ENCODE data around the gene TANC1.
A peak's percentile ranks its signal among the peaks of the same experiment; 100 is the strongest.

Gene TANC1

GRCh38 chr2:159109517-159109916 lies 141.1 kb downstream of the TANC1 start:
- no peaks in the 10 kb centered on the region for H3K36me3 Mint-ChIP-seq
- H3K4me3 Mint-ChIP-seq = no peak overlapping the region
- no peaks in the 10 kb centered on the region for H3K27me3 Mint-ChIP-seq
- no peak overlapping the region for H3K27ac Mint-ChIP-seq
- H3K4me1 Mint-ChIP-seq = no peaks in the 10 kb centered on the region
- H3K9me3 Mint-ChIP-seq = no peaks in the 10 kb centered on the region

DNA sequence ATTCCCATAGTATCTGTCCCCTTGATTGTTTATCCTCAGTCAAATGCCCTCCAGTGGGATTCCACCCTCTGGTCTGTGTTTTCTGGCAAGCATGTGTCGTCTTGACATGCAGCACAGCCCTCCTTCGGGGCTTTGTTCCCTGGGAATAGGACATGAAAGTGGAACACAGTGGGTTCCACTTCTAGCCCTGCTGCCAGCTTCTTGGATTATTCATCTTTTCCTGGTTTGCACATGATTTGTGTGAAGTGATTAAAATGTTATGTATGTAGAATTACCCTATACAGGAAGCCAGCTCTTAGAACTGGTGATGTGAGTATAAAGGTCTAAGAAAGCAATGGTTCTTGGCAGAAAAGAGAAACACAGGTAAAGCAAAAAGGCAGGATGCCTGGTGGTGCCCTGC lies 142.3 kb downstream of the TANC1 start:
- H3K36me3 Mint-ChIP-seq = no peaks in the 10 kb centered on the region
- no peak overlapping the region for H3K27ac Mint-ChIP-seq
- H3K9me3 Mint-ChIP-seq = no peaks in the 10 kb centered on the region

DNA sequence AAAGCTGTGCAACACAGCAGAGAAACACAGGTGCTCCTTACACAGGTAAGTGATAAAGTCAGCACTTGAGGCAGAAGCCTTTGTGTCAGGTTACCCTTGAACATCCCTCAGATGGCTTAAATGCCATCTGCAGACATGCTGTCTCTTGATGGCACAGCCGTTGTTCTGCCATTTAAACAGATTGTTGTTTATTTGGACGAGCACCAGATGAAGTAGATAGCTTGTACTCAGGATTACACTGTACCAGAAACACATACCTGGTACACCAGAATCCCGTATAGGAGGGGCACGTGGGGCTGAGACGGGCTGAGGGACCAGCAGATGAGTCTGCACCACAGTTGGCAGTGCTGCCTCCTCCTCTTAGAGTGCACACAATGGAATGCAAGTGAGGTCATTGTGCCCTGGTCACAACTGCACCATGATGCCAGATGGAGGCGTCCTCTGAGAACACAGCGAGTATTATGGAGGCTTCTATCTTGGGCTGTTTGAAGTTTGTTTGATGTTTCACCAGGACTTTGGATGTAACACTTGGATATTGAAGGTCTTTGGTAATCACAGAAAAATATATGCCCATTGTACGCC lies 143.0 kb downstream of the TANC1 start:
- Mint-ChIP-seq H3K9me3 (no peaks in the 10 kb centered on the region), H3K4me1 (no peaks in the 10 kb centered on the region), H3K27ac (no peak overlapping the region), H3K27me3 (no peaks in the 10 kb centered on the region), H3K4me3 (no peak overlapping the region), H3K36me3 (no peaks in the 10 kb centered on the region)

More for the DNA sequence above, 142.3 kb downstream of the TANC1 start:
- H3K27me3 Mint-ChIP-seq = no peaks in the 10 kb centered on the region
- no peaks in the 10 kb centered on the region for H3K4me1 Mint-ChIP-seq
- H3K4me3 Mint-ChIP-seq = no peak overlapping the region

- peaks cover 4% of the 10 kb centered on the region for H3K4me1 Mint-ChIP-seq
- no peak overlapping the region for H3K4me3 Mint-ChIP-seq
- no peaks in the 10 kb centered on the region for H3K36me3 Mint-ChIP-seq
- H3K27ac Mint-ChIP-seq = no peak overlapping the region
- no peaks in the 10 kb centered on the region for H3K9me3 Mint-ChIP-seq
- no peaks in the 10 kb centered on the region for H3K27me3 Mint-ChIP-seq
Measured at GRCh38 chr2:159114835-159115234, 146.4 kb downstream of the TANC1 start.

DNA sequence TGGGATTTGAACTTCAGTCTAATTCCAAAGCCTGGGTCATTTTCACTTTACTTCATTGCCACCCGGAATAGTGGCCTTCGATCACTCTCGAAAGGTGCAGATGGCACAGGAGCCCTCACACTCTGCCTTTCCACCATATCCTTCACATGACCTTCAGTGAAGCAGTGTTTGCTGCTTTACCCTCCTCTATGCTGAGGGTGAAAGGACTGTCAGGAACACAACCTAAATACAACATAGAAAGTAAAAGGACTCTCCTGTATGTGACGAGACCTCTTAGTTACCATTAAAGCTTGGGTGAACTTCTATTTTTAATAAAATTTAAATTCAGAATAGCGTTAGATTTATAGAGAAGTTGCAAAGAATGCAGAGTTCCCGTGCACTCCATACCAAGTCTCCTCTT lies 148.5 kb downstream of the TANC1 start:
- Mint-ChIP-seq H3K36me3 (no peaks in the 10 kb centered on the region), H3K27me3 (no peaks in the 10 kb centered on the region), H3K4me3 (no peak overlapping the region), H3K27ac (no peak overlapping the region), H3K4me1 (peaks cover 4% of the 10 kb centered on the region), H3K9me3 (no peaks in the 10 kb centered on the region)

DNA sequence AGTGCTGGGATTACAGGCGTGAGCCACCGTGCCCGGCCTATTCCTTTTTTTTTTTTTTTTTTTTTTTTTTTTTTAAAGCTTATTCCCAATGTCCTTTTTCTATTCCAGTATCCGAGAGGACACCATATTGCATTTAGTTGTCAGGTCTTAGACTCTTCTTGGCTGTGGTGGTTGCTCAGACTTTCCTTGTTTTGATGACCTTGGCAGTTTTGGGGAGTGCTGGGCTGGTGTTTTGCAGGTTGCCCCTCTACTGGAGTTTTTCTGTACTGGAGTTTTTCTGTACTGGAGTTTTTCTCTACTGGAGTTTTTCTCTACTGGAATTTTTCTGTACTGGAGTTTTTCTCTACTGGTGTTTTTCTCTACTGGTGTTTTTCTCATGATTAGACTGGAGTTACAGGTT lies 149.2 kb downstream of the TANC1 start:
- H3K27ac Mint-ChIP-seq = no peak overlapping the region
- H3K4me3 Mint-ChIP-seq = no peak overlapping the region
- H3K9me3 Mint-ChIP-seq = no peaks in the 10 kb centered on the region
- no peaks in the 10 kb centered on the region for H3K36me3 Mint-ChIP-seq
- no peaks in the 10 kb centered on the region for H3K27me3 Mint-ChIP-seq
- H3K4me1 Mint-ChIP-seq = peaks cover 4% of the 10 kb centered on the region

DNA sequence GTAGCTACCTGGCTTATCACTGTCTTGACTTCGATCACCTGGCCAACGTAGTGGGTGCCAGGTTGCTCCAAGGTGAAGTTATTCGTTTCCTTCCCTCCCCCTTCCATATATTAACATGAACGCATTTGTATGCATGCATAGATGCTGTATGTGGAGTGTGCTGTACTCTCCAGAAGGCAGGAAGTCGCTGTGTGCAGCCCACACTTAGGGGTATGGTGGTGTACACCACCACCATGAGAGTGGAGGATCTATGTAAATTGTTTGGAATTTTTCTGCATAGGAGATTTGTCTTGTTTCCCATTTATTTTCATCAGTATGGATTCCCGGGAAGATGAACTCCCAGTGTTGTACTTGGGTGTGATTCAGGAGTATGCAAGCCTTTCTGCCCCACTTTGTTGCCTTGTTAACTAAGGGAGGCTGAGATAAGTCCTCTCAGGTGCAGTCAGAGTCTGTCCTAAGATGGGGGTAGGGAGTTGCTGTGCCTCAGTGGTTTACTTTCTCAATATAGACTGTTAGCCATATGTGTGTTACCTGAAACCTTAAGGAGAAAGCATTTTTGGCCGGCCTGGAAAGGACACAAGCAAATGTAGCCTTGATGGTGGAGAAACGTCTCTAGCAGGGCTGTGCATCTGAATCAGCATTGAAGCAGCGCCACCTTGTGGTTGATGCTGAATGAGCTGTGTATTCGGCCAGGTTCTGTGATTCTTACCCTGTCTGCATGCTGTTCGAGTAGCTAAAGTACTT lies 149.8 kb downstream of the TANC1 start:
- Mint-ChIP-seq H3K4me3 (no peak overlapping the region), H3K27me3 (no peaks in the 10 kb centered on the region), H3K9me3 (no peaks in the 10 kb centered on the region)

DNA sequence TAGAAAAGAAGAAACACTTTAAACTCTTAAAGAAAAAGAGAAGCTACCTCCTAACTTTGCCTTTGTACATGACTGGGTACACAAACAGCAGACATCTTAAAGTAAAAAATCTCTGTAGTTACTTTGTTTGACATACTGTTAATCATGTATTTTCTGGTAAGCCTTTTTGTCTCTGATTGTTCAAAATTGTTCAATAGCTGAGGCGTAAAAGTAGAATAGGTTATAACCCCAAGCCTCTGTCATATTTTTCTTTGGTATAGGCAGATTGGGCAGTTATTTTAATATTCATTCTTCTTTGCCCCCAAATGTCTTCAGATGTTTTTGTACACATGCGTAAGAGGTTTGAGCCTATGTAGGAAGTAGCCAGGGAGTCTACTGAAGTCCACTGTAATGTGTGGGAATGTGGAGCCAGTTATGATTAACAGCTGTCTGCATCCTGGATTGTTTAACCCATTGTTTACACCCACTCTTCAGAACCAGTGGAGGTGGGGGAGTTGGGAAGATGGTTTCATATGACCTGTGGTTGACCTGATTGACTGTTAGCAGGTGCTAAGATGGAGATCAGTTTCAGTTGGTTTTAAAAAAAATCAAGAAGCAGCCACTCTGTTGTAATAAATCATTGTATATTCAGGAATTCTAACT lies 150.5 kb downstream of the TANC1 start:
- no peak overlapping the region for H3K4me3 Mint-ChIP-seq
- no peaks in the 10 kb centered on the region for H3K9me3 Mint-ChIP-seq
- no peak overlapping the region for H3K27ac Mint-ChIP-seq
- H3K4me1 Mint-ChIP-seq = peaks cover 6% of the 10 kb centered on the region
- H3K27me3 Mint-ChIP-seq = no peaks in the 10 kb centered on the region
- no peaks in the 10 kb centered on the region for H3K36me3 Mint-ChIP-seq

More for the DNA sequence above, 149.8 kb downstream of the TANC1 start:
- H3K4me1 Mint-ChIP-seq = peaks cover 4% of the 10 kb centered on the region
- no peaks in the 10 kb centered on the region for H3K36me3 Mint-ChIP-seq
- H3K27ac Mint-ChIP-seq = no peak overlapping the region

DNA sequence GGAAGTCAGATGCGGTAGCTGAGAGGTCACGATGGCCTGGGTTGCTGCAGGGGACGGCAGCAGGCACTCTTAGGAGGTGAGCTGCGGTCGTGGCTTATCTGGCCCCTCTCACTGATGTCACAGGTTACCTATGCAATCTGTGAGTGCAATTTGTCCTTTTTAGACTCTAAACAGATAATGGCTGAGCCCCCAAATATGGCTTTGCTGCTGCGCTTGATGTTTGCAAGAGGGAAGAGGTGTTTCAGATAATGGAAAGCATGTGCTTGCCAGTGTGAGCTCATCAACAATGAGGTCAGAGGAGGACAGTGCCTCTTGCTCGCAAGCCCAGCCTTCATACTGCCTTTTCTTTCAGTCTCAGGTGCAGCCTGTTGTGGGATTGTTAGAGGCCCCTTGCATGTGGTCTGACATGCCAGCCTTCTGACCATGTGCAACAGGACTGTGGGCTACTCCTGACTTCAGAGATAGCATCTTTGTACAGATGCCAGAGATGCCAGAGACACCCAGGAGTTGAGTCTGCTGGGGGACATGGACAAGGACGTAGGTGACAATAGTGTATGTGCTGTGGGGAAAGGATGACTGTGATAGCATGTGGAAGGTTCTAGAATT lies 151.3 kb downstream of the TANC1 start:
- no peaks in the 10 kb centered on the region for H3K27me3 Mint-ChIP-seq
- H3K36me3 Mint-ChIP-seq = no peaks in the 10 kb centered on the region
- no peak overlapping the region for H3K27ac Mint-ChIP-seq
- H3K4me3 Mint-ChIP-seq = no peak overlapping the region
- no peaks in the 10 kb centered on the region for H3K9me3 Mint-ChIP-seq
- H3K4me1 Mint-ChIP-seq = peaks cover 13% of the 10 kb centered on the region

DNA sequence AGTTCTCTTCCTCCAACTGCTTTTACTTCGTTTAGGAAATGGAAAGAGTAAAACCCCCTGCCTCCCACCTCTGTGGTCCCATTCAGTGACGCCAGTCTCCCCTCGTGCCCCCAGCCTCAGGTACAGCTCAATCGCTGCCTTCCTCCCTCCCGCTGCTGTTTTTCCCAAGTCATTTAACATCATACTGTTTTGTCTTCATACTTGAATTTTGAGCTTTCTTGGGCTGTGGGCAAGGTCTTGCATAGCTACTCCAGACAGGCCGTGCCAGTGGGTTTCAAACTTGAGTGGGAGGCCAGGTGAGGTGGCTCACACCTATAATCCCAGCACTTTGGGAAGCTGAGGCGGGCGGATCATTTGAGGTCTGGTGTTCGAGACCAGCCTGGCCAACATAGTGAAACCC lies 155.3 kb downstream of the TANC1 start:
- H3K27me3 Mint-ChIP-seq = no peaks in the 10 kb centered on the region
- H3K27ac Mint-ChIP-seq = peak overlapping the region; percentile 60
- H3K9me3 Mint-ChIP-seq = no peaks in the 10 kb centered on the region
- H3K36me3 Mint-ChIP-seq = no peaks in the 10 kb centered on the region
- no peak overlapping the region for H3K4me3 Mint-ChIP-seq
- H3K4me1 Mint-ChIP-seq = peaks cover 22% of the 10 kb centered on the region

GRCh38 chr2:159124441-159124911 lies 156.0 kb downstream of the TANC1 start:
- H3K27ac Mint-ChIP-seq = peak overlapping the region; percentile 92
- H3K4me1 Mint-ChIP-seq = peaks cover 26% of the 10 kb centered on the region
- no peaks in the 10 kb centered on the region for H3K27me3 Mint-ChIP-seq
- H3K4me3 Mint-ChIP-seq = no peak overlapping the region
- no peaks in the 10 kb centered on the region for H3K36me3 Mint-ChIP-seq
- H3K9me3 Mint-ChIP-seq = no peaks in the 10 kb centered on the region

DNA sequence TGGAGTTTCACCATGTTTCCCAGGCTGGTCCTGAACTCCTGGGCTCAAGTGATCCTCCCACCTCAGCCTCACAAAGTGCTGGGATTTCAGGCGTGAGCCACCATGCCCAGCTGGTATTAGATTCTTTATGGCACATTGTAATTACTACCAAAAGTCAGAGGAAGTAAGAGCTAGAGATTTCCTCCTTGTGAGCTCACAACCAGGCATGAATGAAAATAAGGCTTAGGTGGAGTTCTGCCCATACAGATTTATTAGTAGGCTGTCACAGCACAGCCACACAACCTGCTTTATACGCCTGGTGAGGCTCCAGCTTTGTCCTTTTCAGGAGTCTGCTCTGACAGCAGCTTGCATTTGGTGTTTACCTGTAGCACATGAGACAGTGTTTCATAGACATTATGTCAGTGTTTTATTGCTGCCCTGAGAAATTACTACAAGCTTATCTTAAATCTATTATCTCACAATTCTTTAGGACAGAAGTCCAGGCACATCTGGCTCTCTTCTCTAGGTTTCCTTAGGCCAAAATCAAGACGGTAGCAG lies 156.6 kb downstream of the TANC1 start:
- no peak overlapping the region for H3K4me3 Mint-ChIP-seq
- no peaks in the 10 kb centered on the region for H3K27me3 Mint-ChIP-seq

GRCh38 chr2:159125858-159126257 lies 157.4 kb downstream of the TANC1 start:
- Mint-ChIP-seq H3K36me3 (no peaks in the 10 kb centered on the region), H3K27ac (no peak overlapping the region), H3K27me3 (no peaks in the 10 kb centered on the region), H3K9me3 (no peaks in the 10 kb centered on the region), H3K4me1 (peaks cover 28% of the 10 kb centered on the region), H3K4me3 (no peak overlapping the region)

More for the DNA sequence above, 156.6 kb downstream of the TANC1 start:
- Mint-ChIP-seq H3K4me1 (peaks cover 28% of the 10 kb centered on the region), H3K36me3 (no peaks in the 10 kb centered on the region), H3K9me3 (no peaks in the 10 kb centered on the region), H3K27ac (peak overlapping the region; percentile 92)

- Mint-ChIP-seq H3K9me3 (no peaks in the 10 kb centered on the region), H3K4me3 (no peak overlapping the region), H3K4me1 (peaks cover 28% of the 10 kb centered on the region), H3K27me3 (no peaks in the 10 kb centered on the region), H3K27ac (no peak overlapping the region), H3K36me3 (no peaks in the 10 kb centered on the region)
Measured at GRCh38 chr2:159126432-159127022, 158.1 kb downstream of the TANC1 start.

DNA sequence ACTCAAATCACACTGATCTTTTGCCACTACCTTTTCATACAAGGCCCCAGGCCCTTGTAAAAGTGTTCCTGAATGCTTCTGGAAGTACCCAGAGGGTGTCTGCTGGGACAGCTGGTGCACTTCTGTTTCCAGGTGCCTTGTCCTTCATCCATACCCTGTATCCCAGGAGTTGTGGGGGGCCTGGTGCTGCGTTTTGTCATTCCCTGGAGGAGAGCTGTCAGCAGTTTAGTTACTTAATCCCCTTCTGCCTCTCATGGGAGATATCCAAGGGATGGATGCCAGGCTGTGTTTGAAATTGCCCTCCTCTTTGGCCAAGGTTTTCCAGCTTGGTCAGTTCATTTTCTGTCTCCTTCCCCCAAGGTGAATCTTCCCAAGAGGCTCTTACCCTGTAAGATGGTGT lies 159.8 kb downstream of the TANC1 start:
- H3K4me1 Mint-ChIP-seq = peaks cover 28% of the 10 kb centered on the region
- H3K36me3 Mint-ChIP-seq = no peaks in the 10 kb centered on the region
- no peaks in the 10 kb centered on the region for H3K27me3 Mint-ChIP-seq
- H3K9me3 Mint-ChIP-seq = no peaks in the 10 kb centered on the region
- no peak overlapping the region for H3K4me3 Mint-ChIP-seq
- no peak overlapping the region for H3K27ac Mint-ChIP-seq

Measured in activated naive CD4-positive, alpha-beta T cell treated with anti-CD3 and anti-CD28 coated beads, Interleukin-2, amount 50 U/mL, for 24 hours (primary cell).